ENCODE data around the gene FOXG1. TPM values are rescaled to one million over a fixed set of nuclear protein-coding genes. Genes with fewer than 3 reads are reported as not detected.

Gene FOXG1
- polyA plus RNA-seq, 4 donors: 0.01 TPM; not detected in 3

DNA sequence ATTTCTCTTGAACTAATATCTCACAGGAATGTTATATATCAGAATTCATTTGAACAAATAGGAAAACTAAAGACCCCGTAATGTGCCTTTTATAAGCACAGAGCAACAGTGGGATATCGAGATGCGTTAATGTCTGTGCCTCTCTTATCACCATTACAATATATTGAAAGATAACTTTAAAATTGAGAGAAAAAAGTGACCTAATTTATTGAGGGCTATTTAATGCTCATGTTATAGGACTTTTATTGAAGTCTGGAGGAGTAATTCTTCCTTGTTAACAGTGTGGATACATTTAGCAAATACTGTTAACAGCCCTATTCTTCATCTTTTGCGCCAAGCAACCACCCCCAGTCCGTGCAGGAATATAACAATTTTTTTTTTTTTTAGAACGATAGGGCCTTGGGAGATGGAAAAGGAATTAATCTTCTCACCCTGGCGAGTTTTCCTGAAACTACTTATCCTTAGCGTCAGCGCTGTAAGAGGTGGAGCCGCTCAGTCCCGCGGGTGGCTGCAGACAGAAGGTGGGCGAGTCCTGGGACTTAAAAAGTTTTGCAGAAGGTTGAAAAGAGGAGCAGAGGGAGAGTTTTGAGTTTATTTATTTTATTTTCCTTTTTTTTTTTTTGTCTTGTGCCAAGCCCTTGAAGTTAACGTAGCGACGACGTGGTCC lies 11.0 kb downstream of the FOXG1 start:
- Histone ChIP-seq H3K27me3 (ENCODE audit: control insufficient read depth in 3 of 3, insufficient read depth in 3 of 3, low read length in 3 of 3) (peaks cover 2 to 60% (median 28%) of the 10 kb centered on the region in 3 donors), H3K27ac (ENCODE audit: low read depth in 1 of 3, low read length in 2 of 3) (no peak overlapping the region), H3K36me3 (ENCODE audit: control insufficient read depth in 3 of 3, insufficient read depth in 2 of 3, low read depth in 1 of 3, low read length in 3 of 3) (no peaks in the 10 kb centered on the region), H3K4me3 (ENCODE audit: low read depth in 1 of 3, low read length in 3 of 3) (no peak overlapping the region), H3K4me1 (ENCODE audit: control insufficient read depth in 3 of 3, insufficient read depth in 2 of 3, low read depth in 1 of 3, low read length in 2 of 3) (no peaks in the 10 kb centered on the region), H3K9me3 (ENCODE audit: control insufficient read depth in 2 of 2, insufficient read depth in 1 of 2, low read depth in 1 of 2, low read length in 1 of 2) (peaks cover 0 to 6% of the 10 kb centered on the region in 2 donors)
- FAIRE-seq (no peak), DNase-seq (no peak)
- WGBS, 3 donors: 7 to 15% (median 9%) methylated on average over 17 of the region's 17 CpGs

DNA sequence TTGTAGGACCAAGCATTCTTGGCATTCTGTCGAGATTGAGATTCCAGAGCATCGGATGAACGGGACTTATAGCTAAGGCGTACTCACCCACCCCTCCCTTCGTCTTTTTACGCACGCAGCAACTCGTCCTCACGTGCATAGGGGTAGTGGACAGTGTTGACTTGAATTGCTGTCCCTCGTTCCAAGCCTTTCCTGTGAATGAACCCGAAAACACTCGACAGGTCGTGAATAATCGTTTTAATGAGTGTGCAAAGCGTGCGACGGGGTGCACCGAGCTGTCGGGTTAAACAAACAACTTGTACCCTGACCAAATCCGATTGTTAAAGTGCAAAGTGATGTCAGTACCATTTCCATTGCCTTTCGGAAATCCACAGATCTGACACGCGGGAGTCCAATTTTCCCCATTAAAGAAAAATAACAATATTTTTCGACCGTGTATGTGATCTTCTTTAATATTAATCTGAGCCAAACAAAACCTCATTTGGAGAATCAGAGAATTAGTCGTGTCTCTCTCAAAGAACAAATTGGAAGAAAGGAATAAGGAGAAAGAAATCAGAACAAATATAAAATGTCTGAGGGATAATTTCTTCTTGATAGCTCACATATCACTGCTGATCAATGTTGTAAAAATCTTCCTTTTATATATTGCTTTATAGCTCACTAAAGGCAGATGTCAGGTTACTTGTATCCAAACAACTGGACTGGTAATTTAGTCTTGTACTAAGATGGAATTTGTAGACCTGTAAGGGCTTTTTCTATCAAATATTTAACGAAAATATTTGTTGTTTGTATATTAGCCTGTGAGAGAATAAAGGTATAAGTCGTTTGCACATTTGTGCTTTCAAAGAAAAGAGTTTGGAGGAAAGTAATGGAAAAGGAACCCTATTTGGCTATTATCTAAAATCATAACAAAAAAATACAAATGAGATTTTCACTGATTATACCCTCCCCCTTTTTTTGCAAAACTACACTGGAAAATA lies 11.8 kb downstream of the FOXG1 start:
- H3K4me3 ChIP-seq (ENCODE audit: low read depth in 1 of 3, low read length in 3 of 3): no peak overlapping the region
- 5 to 7% (median 7%) methylated on average over 28 of the region's 28 CpGs for WGBS, 3 donors
- no peaks in the 10 kb centered on the region for H3K4me1 ChIP-seq (ENCODE audit: control insufficient read depth in 3 of 3, insufficient read depth in 2 of 3, low read depth in 1 of 3, low read length in 2 of 3)
- no peak overlapping the region for H3K27ac ChIP-seq (ENCODE audit: low read depth in 1 of 3, low read length in 2 of 3)
- H3K9me3 ChIP-seq (ENCODE audit: control insufficient read depth in 2 of 2, insufficient read depth in 1 of 2, low read depth in 1 of 2, low read length in 1 of 2): peaks cover 0 to 6% of the 10 kb centered on the region in 2 donors
- DNase-seq: no peak
- FAIRE-seq: no peak
- peaks cover 2 to 54% (median 23%) of the 10 kb centered on the region in 3 donors for H3K27me3 ChIP-seq (ENCODE audit: control insufficient read depth in 3 of 3, insufficient read depth in 3 of 3, low read length in 3 of 3)
- no peaks in the 10 kb centered on the region for H3K36me3 ChIP-seq (ENCODE audit: control insufficient read depth in 3 of 3, insufficient read depth in 2 of 3, low read depth in 1 of 3, low read length in 3 of 3)

DNA sequence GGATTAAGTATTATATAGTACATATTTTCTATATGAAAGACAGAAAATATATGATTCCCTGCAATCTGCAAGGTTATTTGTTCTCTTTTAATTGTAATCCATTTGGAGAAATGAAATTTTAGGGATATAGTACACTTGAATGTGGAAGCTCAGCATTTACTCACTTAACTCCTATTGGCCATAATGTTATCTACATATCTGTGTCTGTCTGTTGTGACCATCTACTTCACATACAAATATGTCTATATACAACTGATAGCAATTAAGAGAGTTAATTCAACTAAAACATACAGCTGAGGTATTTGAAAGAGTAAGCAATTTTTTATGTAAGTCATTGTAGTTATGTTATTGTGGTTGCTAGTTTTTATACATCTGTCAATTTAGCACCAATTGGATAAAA lies 12.9 kb downstream of the FOXG1 start:
- H3K9me3 ChIP-seq (ENCODE audit: control insufficient read depth in 2 of 2, insufficient read depth in 1 of 2, low read depth in 1 of 2, low read length in 1 of 2): peaks cover 0 to 6% of the 10 kb centered on the region in 2 donors
- H3K27ac ChIP-seq (ENCODE audit: low read depth in 1 of 3, low read length in 2 of 3): no peak overlapping the region
- DNase-seq (no peak), FAIRE-seq (no peak)
- H3K4me1 ChIP-seq (ENCODE audit: control insufficient read depth in 3 of 3, insufficient read depth in 2 of 3, low read depth in 1 of 3, low read length in 2 of 3): no peaks in the 10 kb centered on the region
- H3K27me3 ChIP-seq (ENCODE audit: control insufficient read depth in 3 of 3, insufficient read depth in 3 of 3, low read length in 3 of 3): peaks cover 2 to 54% (median 19%) of the 10 kb centered on the region in 3 donors
- H3K4me3 ChIP-seq (ENCODE audit: low read depth in 1 of 3, low read length in 3 of 3): no peak overlapping the region
- H3K36me3 ChIP-seq (ENCODE audit: control insufficient read depth in 3 of 3, insufficient read depth in 2 of 3, low read depth in 1 of 3, low read length in 3 of 3): no peaks in the 10 kb centered on the region

DNA sequence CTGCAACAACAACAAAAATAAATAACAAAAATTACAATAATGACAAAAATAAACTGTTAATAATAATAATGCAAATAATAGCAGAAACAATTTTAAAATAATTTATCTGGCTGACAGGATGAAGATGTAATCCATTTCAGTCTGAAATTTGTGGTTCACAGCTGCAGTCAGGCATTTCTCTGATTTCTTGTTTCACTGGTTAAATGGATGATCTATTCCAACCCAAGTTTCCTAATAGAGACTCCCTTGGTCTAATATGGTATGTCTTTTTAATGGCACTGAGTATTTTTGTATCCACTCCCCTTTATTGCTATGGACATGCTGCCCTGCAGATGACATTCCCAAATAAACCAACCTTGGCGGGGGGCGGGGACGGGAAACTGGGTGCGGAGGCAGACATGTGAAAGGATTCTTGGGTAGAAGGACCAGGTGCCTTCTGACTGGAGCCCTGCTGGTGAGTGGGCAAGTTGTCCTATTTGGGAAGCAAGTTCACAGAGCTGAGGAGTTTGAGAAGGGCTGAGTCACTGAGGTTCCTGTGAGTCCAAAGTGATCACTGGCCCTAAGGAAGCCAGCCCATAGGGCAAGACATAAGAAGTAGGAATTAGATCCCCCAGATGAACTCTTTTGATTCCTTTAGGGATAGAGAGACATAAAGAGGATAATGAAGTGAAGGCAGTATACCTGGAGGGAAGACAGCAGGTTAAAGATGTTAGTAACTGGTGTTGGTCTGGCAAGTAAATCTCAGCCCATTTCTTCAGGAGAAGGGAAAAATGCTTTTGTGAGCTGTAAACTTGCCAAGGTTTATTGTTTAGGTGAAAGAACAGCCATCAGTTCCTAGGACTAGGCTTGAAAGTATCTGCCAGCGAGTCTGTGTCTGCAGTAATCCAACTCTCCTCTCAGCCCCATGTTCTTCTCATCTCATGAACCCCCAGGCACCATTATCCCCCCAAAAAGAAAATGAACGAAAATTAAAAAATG lies 14.5 kb downstream of the FOXG1 start:
- Histone ChIP-seq H3K4me1 (ENCODE audit: control insufficient read depth in 3 of 3, insufficient read depth in 2 of 3, low read depth in 1 of 3, low read length in 2 of 3) (no peaks in the 10 kb centered on the region), H3K9me3 (ENCODE audit: control insufficient read depth in 2 of 2, insufficient read depth in 1 of 2, low read depth in 1 of 2, low read length in 1 of 2) (peaks cover 0 to 11% of the 10 kb centered on the region in 2 donors), H3K27me3 (ENCODE audit: control insufficient read depth in 3 of 3, insufficient read depth in 3 of 3, low read length in 3 of 3) (peaks cover 2 to 55% (median 22%) of the 10 kb centered on the region in 3 donors), H3K4me3 (ENCODE audit: low read depth in 1 of 3, low read length in 3 of 3) (no peak overlapping the region), H3K36me3 (ENCODE audit: control insufficient read depth in 3 of 3, insufficient read depth in 2 of 3, low read depth in 1 of 3, low read length in 3 of 3) (no peaks in the 10 kb centered on the region), H3K27ac (ENCODE audit: low read depth in 1 of 3, low read length in 2 of 3) (no peak overlapping the region)
- FAIRE-seq (no peak), DNase-seq (no peak)
- 8 to 12% (median 9%) methylated on average over 6 of the region's 6 CpGs for WGBS, 3 donors

DNA sequence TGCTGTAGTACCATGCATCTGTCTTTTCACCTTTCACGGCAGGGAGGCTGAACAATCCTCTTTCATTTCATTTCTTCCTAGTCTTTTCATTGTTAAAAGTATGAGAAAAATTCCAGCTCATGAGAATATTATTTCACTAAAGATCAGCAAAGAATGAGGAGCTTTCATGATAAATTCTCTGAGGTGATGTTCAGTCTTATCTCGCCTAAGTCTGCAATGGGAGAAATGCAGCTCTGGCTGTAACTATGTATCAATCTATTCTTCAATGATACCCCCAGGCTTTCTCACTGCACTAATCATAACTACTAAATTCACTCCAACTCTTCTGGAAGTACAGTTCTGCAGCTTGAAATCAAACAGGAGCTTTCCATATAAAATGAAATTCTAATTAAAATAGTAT lies 15.7 kb downstream of the FOXG1 start:
- H3K4me3 ChIP-seq (ENCODE audit: low read depth in 1 of 3, low read length in 3 of 3): no peak overlapping the region
- DNase-seq: no peak
- FAIRE-seq: no peak
- peaks cover 0 to 11% of the 10 kb centered on the region in 2 donors for H3K9me3 ChIP-seq (ENCODE audit: control insufficient read depth in 2 of 2, insufficient read depth in 1 of 2, low read depth in 1 of 2, low read length in 1 of 2)
- H3K27ac ChIP-seq (ENCODE audit: low read depth in 1 of 3, low read length in 2 of 3): no peak overlapping the region
- 21 to 33% (median 26%) methylated on average over 2 of the region's 2 CpGs for WGBS, 3 donors
- H3K4me1 ChIP-seq (ENCODE audit: control insufficient read depth in 3 of 3, insufficient read depth in 2 of 3, low read depth in 1 of 3, low read length in 2 of 3): no peaks in the 10 kb centered on the region
- H3K27me3 ChIP-seq (ENCODE audit: control insufficient read depth in 3 of 3, insufficient read depth in 3 of 3, low read length in 3 of 3): peaks cover 2 to 62% (median 22%) of the 10 kb centered on the region in 3 donors
- H3K36me3 ChIP-seq (ENCODE audit: control insufficient read depth in 3 of 3, insufficient read depth in 2 of 3, low read depth in 1 of 3, low read length in 3 of 3): no peaks in the 10 kb centered on the region

DNA sequence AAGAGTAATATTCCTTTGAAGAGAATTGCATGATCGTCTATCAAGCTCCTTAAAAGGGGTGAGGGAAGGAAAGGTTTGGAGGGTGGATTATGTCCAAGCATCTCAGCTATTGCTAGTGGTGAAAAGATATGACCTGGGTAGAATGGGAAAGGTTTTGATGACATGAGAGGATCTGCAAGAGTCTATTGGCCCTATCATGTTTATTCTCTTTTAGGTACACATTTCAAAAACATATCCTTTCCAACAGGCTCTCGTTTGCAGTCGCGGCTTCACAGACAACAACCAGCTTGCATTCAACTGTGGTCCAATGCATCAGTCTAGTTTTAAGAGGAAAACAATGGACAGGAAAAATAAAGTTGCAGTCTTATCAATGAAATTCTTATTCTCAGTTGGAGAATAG lies 17.1 kb downstream of the FOXG1 start:
- no peak for FAIRE-seq
- peaks cover 0 to 51% (median 18%) of the 10 kb centered on the region in 3 donors for H3K27me3 ChIP-seq (ENCODE audit: control insufficient read depth in 3 of 3, insufficient read depth in 3 of 3, low read length in 3 of 3)
- no peak for DNase-seq

DNA sequence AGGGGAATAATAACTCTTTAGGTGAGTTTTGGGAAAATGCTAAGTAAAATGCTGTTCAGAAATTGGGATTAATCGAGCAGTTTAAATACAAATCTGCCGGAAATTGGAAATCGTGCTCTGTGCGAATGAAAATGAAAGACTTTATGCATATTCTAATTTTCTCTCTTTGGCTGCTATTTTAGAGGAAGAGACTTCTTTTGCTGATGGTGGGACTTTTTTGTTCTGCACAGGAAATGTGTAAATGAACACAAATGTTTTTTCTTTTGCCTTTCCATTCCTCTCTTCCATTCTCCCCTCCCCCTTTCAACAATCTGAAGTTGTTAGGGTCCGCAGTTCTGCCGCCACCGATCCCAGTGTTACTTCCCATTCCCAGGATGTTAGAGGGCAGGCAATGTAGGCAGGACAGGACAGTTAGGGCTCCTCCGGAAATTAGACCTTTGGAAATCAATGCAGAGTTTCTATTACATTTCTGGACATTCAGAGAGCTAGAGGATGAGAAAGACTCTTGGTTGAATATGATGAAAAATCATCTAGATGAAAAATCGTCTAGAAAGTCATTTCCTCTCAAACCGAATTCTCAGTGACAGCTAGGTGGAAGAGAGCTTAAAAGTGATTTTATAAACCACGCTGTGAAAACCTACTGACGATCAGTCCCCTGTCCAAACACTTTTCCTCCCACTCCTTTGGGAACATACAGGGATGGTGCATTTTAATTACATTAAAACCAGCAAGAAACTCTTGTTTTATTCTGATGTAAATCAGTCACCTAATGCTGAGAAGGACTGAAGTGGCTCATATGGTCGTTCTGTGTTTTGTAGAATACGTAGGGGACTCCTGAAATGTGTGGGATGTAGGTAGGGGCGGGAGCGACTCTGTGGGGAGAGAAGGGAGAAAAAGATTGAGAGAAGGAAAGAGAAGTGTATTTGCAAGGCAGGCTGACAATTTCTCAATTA lies 17.8 kb downstream of the FOXG1 start:
- H3K9me3 ChIP-seq (ENCODE audit: control insufficient read depth in 2 of 2, insufficient read depth in 1 of 2, low read depth in 1 of 2, low read length in 1 of 2): peaks cover 0 to 5% of the 10 kb centered on the region in 2 donors
- no peak overlapping the region for H3K27ac ChIP-seq (ENCODE audit: low read depth in 1 of 3, low read length in 2 of 3)
- no peaks in the 10 kb centered on the region for H3K36me3 ChIP-seq (ENCODE audit: control insufficient read depth in 3 of 3, insufficient read depth in 2 of 3, low read depth in 1 of 3, low read length in 3 of 3)
- FAIRE-seq: no peak
- H3K27me3 ChIP-seq (ENCODE audit: control insufficient read depth in 3 of 3, insufficient read depth in 3 of 3, low read length in 3 of 3): peaks cover 0 to 51% (median 18%) of the 10 kb centered on the region in 3 donors
- no peak for DNase-seq
- no peak overlapping the region for H3K4me3 ChIP-seq (ENCODE audit: low read depth in 1 of 3, low read length in 3 of 3)
- 7 to 15% (median 15%) methylated on average over 16 of the region's 16 CpGs for WGBS, 3 donors
- no peaks in the 10 kb centered on the region for H3K4me1 ChIP-seq (ENCODE audit: control insufficient read depth in 3 of 3, insufficient read depth in 2 of 3, low read depth in 1 of 3, low read length in 2 of 3)

More for the DNA sequence above, 17.1 kb downstream of the FOXG1 start:
- no peaks in the 10 kb centered on the region for H3K36me3 ChIP-seq (ENCODE audit: control insufficient read depth in 3 of 3, insufficient read depth in 2 of 3, low read depth in 1 of 3, low read length in 3 of 3)
- peaks cover 0 to 5% of the 10 kb centered on the region in 2 donors for H3K9me3 ChIP-seq (ENCODE audit: control insufficient read depth in 2 of 2, insufficient read depth in 1 of 2, low read depth in 1 of 2, low read length in 1 of 2)
- H3K4me1 ChIP-seq (ENCODE audit: control insufficient read depth in 3 of 3, insufficient read depth in 2 of 3, low read depth in 1 of 3, low read length in 2 of 3): no peaks in the 10 kb centered on the region
- WGBS, 3 donors: 8 to 12% (median 9%) methylated on average over 4 of the region's 4 CpGs
- no peak overlapping the region for H3K4me3 ChIP-seq (ENCODE audit: low read depth in 1 of 3, low read length in 3 of 3)
- H3K27ac ChIP-seq (ENCODE audit: low read depth in 1 of 3, low read length in 2 of 3): no peak overlapping the region

Data from small intestine (tissue), 7 donors.